HG02642 (cell line): ENCODE data around the gene RASAL3.
"Not testable (repeated sequence)": the region's sequence is repeated elsewhere in the genome, so short reads cannot be mapped to it uniquely, and the experiment has no call there.

Experiments
- ATAC-seq: cut with Tn5 transposase; IDR thresholded peaks from one replicate; pipeline ENCODE4 v1.9.1; 2021; ENCODE audit warnings: mild to moderate bottlenecking; ENCODE audit not compliant: unreplicated experiment, poor library complexity

Gene RASAL3

DNA sequence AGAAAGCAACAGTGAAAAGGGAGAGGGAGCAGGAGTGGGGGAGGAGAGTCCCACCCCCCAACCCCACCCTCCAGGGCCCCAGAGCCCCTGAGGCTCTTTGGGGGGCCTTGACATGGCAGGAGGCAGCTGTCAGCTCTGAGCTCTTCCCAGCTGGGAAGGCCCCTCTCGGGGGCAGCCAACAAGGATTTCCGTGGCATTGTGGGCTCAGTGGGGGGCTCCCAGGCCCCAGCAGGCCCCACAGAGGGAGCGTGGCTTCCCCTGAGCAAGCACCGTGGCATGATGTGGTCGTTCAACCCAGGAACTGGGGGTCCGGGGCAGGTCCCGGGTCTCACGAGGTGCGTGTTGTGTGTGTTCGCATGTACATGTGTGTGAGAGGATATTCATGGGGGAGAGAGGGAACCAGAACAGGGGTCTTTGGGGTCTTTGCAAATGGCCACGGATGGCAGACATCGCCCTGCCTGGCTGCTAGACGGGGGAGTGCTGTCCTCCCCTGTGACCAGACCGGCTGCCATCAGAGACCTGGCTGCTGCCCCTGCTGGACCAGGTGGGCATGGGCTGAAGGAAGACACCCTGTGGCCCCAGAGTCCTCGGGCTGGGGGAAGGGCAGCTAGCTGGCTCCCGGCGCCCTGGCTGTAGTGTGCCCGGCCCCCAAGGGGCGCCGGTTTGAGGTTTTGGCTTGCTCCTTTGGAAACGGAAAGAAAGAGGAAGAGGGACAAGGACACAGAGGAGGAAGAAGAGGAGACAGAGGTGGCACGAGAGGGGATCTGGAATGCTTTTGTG is 41.9 kb downstream of the RASAL3 start:
- ATAC-seq, result no peak

DNA sequence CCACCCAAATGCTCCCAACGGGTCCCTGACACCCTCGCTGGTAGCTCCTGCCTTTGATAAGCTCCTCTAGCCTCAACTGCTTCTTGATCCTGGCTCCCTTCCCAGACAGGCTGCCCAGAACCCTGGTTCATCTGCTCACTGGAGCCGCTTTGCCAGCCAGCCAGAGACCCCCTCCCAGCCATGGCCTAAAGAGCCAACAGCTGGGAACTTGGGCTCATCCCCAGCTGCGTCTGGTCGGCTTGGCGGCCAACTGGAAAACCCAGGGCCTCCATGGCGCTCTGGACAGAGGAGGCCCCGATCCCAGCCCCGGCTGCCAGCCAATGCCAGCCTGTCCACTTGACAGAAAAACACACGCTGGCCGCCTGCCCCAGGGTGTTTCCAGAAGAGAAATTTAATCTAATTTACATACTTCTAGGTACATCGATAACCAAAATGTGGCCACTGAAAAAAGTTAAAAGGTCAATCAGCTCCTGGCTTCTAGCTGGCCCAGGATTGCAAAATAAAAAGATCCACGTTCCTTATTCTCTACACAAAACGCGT is 42.6 kb downstream of the RASAL3 start:
- no peak for ATAC-seq

- ATAC-seq, result no peak
Observed at GRCh38 chr19:15421136-15421695, 43.1 kb downstream of the RASAL3 start.

DNA sequence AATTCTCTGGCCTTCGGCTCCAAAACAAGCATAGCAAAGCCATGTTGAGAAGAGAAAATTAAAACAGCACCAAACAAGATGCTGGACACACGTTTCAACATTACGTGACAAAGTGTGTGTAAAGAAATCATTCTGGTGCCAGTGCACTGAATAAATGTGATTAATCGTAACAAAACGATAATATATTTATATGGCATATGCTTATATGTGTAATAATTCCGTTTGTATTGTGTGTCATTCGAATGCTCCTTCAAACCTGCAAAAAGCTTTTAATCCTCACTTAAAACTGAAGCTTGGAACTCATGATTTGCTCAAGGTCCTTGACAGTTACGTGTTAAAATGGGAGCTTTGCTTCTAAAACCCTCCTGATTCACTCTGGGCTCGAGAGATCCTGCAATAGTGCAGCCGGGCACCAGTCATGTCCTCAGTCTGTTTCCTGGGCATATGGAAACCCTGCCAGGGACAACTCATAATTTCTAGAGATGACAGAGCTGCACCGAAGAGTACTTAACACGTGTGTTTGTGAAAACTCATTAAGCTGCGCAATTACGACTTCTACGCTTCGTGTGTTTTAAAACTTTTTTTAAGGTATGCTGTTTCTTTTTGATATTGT is 44.8 kb downstream of the RASAL3 start:
- no peak for ATAC-seq

GRCh38 chr19:15418579-15419412 is 45.5 kb downstream of the RASAL3 start, which contains the start of gene AKAP8L:
AKAP8L (minus strand) TSS chr19:15418988; CDS start chr19:15418923, 65 bp downstream.
- ATAC-seq, result peak; percentile 96

DNA sequence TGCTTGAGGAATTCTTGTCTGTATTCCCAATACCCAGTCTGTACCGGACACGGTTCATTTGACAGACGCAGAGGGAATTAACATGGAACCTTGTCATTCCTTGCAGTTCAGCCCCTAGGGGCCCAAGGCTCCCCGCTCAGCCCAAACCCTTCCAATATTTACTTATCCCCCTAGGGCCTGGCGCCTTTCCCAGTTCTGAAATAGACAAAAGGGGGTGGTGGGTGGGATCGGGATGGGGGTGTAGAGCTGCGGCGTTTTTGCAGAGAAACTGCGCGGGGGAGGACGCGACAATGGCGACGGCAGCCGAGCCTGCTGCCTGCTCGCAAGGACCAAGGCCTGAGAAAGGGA is 46.1 kb downstream of the RASAL3 start:
- ATAC-seq, result no peak

- no peak for ATAC-seq
Observed at GRCh38 chr19:15417699-15418098, 46.6 kb downstream of the RASAL3 start.

DNA sequence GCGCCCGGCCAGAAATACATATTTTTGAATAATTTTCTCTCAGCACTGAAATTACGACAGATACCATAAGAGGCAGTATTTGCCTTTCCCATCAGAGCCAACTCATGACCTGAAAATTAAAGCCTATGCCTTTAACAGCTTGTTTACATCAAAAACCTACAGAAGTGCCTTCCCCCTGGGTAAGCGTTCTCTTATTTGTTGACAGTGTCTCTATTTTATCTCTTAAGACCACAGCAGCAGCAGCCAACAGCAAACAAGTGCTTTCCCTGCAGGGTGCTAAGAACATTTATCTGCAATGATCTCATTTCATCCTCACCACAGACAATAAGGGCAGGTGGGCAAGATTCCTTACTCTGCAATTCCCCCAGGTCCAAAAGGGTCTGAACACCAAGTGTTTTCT is 51.5 kb downstream of the RASAL3 start:
- ATAC-seq, result no peak

DNA sequence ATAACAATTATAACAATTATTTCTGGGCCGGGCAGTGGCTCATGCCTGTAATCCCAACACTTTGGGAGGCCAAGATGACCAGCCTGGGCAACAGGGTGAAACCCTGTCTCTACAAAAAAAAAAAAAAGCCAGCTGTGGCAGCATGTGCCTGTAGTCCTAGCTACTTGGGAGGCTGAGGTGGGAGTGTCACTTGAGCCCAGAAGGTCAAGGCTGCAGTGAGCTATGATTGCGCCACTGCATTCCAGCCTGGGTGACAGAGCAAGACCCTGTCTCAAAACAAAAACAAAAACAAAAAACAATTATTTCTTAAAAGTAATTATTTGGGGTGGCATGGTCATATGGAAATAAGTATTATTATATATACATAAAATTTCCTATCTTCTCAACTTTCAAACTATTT is 53.0 kb downstream of the RASAL3 start:
- ATAC-seq, result not testable (repeated sequence)

GRCh38 chr19:15404780-15405211 is 59.5 kb downstream of the RASAL3 start:
- ATAC-seq, result no peak

DNA sequence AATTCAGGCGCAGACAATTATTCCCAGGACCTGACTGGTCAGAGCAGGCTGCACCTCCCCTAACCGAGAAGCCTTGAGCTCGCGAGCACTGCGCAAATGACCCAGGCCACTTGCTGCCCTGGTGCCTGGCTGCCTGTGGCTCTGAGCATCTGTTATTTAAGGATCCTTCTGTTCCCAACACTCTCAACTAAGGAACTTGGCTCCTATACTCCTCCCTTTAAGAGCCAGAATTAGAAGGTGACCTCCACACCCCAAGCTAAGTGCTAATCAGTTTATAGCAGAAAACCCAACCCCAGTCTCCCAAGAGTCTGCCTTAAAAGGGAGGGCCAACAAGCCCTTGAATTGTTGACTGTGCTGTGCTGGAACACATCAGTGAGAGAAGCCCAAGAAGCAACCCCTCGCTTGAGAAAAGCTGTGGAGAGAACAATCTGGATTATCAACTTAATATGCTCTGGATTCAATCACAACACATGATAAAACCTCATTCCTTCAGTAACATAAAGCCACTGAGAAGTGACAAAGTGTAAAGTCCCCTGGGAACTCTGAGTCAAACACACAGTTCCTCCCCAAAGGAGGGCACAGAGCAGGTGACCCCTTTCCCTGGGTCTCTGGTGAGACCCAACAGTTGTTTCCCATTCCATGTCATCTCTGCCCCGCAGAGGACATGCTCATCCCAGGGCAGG is 60.1 kb downstream of the RASAL3 start:
- ATAC-seq, result no peak

DNA sequence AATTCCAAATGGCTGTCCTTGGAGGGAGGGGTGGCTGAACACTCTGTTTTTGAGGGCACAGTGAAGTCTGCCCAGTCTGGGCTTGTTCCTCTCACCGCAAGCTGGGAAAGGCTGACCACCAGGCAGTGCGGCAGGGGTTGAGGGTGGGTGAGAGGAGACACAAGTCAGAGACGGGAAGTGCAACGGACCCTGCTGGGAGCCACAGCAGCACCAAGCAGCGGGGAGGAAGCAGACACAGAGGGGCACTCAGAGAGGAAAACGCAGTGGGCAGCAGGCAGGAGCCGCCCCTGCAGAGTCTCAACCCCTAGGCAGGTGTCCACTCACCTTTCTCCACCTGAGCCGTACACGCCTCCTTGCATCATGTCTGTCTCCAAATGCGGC is 61.2 kb downstream of the RASAL3 start:
- ATAC-seq, result no peak

GRCh38 chr19:15402411-15403150 is 61.8 kb downstream of the RASAL3 start:
- no peak for ATAC-seq
